GM19023 (cell line): Measurements from ENCODE around the gene SWT1.
A peak's percentile ranks its signal among the peaks of the same experiment; 100 is the strongest.

ENCODE experiments used
- ATAC-seq: cut with Tn5 transposase; IDR thresholded peaks from one replicate; pipeline ENCODE4 v1.9.1; 2021; ENCODE audit warnings: mild to moderate bottlenecking, moderate library complexity; ENCODE audit not compliant: unreplicated experiment

Gene SWT1

GRCh38 chr1:185156854-185157598 is at the start of gene SWT1, which contains the start of gene TRMT1L:
SWT1 (plus strand) TSS chr1:185157167; CDS start chr1:185160842, 3,675 bp downstream.
TRMT1L (minus strand) TSS chr1:185156953; CDS start chr1:185156712, 241 bp downstream.
- ATAC-seq, result peak; percentile 92

DNA sequence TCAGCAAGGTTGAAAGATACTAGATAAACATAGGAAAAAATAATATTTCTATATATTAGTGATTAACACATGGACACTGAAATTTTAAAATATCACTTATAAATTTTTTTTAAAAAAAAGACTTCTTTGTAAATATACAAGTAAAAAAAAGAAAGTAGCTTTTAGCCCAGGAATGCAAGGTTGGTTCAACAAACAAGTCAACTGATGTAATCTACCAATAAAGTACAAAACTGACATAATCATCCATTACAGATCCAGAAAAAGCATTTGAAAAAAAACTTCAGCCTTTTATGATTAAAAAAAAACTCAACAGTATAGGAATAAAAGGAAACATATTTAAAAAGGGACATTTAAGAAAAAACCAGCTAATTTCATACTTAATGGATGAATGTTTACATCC is 48.6 kb upstream of the SWT1 start:
- no peak for ATAC-seq

DNA sequence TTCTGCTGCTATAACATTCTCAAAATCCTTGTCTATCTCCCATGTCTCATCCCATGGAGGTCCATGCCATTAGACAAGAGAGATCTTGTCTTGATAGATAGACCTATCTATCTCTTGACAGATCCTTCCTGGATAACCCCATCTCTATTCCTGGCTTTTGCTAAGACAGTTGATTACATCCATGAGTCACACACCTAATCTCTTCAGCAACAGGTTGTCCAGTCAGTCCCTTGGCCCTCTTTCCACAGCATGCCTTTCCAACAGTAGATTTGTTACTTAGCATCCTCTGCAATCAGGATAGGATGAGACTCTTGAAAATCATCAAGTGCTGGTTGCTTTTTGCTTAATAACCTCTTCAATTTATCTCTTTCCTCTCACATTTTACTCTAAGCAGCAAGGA is 46.8 kb upstream of the SWT1 start:
- no peak for ATAC-seq

- ATAC-seq, result no peak
Measured at GRCh38 chr1:185111873-185112272, 45.1 kb upstream of the SWT1 start.

DNA sequence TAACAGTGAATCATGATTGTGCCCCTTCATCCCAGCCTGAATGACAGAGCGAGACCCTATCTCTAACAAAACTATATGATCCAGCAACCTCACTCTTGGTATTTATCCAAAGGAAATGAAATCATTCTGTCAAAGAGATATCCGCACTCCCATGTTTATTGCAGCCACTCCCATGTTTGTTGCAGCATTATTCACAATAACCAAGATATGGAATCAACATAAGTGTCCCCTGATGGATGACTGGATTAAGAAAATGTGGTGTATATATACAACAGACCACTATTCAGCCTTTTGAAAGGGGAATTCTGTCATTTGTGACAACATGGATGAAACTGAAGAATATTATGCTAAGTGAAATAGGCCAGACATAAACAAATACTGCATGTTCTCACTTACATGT is 44.6 kb upstream of the SWT1 start:
- no peak for ATAC-seq

GRCh38 chr1:185129708-185130107 is 27.3 kb upstream of the SWT1 start:
- no peak for ATAC-seq

DNA sequence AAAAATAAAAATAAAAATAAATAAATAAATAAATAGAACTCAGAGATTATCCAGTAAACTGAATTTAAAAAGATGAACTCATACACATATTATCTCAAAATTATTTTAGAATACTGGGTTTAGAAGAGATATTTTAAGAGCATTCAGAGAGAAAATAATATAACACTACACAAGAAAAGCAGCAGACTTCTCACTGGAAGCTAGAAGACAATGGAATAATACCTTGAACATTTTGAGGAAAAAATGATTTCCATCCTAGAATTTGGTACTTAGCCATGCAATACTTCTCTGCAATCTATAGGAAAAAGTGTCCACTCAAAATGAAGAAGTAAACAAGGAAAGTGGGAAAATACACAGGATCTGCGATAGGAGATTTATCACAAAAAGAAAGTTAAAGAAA is 24.4 kb upstream of the SWT1 start:
- ATAC-seq, result no peak

- no peak for ATAC-seq
Measured at GRCh38 chr1:185137896-185138545, 18.9 kb upstream of the SWT1 start.

DNA sequence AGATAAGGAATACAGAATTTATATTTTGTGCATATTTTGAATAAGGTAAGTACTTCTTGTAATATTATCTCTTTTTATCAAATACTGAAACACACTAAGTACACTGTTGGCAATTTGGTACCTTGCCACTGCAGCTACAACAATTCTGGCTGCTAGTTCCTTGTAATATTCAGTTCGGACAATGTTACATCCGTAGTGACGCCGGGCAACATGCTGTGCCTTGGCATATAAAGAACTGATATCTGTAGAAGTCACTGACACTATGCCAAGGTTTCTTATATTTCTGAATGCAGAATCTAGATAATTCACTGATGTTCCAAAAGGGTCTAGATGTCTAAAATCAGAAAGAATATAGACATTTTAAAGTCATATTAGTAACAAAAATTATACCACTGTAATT is 17.7 kb upstream of the SWT1 start:
- ATAC-seq, result no peak

GRCh38 chr1:185144233-185144632 is 12.7 kb upstream of the SWT1 start:
- ATAC-seq, result no peak

- ATAC-seq, result no peak
Measured at GRCh38 chr1:185151215-185151614, 5.8 kb upstream of the SWT1 start.

DNA sequence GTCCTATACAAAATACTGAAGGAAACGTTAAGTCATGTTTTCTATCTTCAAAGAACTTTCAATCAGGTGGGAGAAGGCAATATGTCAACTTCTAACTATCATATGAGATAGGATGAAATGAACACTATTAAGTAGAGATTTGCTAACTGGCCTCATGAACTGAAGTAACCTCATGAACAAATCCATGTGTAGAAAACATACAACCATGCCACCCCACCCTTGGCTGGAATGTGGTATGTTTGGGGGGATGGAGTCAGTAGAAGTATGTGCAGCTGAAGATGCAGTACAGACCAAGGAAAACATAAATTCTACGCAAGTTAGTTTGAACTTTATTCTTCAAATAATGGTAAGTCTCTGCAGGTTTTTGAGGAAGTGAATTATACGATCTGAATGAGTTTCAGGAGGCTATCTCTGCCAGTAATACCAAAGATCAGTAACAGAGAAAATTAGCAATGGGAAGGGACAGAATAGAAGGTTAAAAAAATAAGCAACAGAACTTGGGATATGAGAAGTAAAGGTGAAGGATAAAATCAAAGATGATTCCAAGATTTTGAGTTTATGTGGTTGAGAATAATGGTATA is 4.7 kb upstream of the SWT1 start:
- no peak for ATAC-seq

DNA sequence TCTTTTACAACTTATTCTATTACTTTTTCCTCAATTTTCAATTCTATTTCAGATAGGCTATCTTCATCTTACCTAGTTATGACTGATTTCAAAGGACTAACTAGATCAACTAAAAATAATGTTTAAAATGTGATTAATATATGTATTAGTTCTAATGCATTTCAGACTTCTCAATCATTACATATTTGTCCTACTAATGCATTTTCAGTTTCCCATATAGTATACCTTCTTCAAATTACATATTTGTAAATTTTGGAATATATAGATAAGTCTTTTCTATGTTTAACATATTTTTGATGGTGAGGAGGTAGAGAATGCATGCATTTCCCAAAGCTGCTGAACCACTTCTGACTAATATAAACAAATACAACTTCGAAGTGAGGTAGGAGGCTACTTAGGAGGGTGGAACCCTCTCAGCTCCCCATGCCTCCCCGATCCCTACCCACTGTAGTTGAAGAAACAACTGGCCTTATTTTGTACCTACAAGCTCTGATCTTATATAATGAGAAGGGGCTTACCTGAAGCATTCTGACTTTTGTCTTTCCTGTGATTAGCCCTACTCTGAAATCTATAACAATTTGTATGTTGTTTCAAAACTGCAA is 2.0 kb upstream of the SWT1 start:
- no peak for ATAC-seq

GRCh38 chr1:185155600-185156287 is 1.2 kb upstream of the SWT1 start:
- no peak for ATAC-seq

DNA sequence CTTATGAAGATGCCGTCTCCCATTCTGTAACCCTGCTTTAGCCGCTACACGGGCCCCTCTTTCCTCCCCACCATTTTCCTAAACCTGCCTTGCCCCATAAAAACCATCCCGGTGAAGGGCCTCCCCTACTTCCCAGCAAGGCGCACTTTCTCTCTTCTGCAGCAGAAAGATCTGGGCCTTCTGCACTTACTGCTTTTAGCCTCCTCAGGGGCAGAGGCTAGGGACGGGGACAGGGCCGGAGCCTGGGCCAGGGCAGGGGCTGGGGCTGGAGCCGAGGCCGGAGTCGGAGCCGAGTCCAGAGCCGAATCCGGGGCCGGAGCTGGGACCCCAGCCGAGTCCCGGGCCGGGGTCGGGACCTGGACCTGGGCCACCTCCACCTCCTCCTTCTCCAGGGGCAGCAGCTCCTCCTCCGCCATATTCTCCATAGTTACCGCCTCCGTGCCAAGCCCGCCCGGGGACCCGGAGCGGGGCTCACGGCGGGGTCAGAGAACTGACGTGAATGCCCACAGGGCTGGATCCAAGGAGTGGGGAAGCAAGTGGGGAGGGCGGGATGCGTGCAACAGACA is 596 bp upstream of the SWT1 start:
- peak; percentile 29 for ATAC-seq

GRCh38 chr1:185157599-185158412 is 839 bp downstream of the SWT1 start:
- ATAC-seq, result no peak

DNA sequence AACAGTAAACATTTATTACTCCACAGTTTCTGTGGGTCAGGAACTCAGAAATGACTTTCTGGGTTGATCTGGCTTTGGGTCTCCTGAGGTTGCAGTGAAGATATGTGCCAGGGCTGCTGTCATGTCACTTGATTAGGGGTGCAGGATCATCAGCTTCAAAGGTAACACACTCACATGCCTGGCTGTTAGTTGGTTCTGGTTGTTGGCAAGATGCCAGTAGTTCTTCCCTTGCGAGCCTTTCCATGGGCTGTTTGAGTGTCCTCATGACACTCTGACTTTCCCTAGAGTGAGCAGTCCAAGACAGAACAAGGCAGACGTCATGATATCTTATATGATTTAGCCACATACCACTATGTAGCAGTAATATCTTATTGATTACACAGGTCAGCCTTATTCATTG is 1.8 kb downstream of the SWT1 start:
- ATAC-seq, result no peak

DNA sequence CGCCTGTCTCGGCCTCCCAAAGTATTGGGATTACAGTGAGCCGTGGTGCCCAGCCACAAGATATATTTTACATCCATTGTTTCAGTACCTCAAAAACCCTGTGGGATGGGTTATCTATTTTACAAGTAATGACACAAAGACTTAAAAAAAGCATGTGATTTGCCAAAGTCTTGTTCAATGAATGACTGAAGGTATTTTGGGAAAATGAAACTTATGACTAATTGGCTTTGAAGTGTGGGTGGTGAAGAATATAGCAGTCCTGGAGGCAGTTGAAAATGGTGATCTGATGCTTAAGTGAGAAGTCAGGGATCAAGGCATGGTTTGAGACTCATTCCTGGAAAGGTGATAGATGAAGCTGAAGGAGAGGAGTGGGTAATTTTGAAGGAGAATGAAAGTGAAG is 3.0 kb downstream of the SWT1 start:
- no peak for ATAC-seq

DNA sequence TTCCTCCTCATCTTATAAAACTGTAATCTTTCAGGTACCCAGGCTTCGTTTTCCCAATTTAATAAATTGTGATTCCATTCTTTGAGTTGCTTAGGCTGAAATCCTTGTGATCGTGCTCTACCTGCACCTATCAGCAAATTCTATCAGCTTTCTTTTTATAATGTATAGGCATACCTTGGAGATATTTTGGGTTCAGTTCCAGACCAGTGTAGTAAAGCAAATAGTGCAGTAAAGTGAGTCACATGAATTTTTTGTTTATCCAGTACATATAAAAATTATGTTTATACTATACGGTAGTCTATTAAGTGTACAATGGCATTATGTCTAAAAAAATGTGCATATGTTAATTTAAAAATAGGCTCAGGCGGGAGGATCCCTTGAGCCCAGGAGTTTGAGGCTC is 5.5 kb downstream of the SWT1 start:
- no peak for ATAC-seq

- no peak for ATAC-seq
Measured at GRCh38 chr1:185166106-185166505, 9.1 kb downstream of the SWT1 start.
